ENCODE data around the gene P4HB.
"Not testable (repeated sequence)": the region's sequence is repeated elsewhere in the genome, so short reads cannot be mapped to it uniquely, and the experiment has no call there.

Gene P4HB

DNA sequence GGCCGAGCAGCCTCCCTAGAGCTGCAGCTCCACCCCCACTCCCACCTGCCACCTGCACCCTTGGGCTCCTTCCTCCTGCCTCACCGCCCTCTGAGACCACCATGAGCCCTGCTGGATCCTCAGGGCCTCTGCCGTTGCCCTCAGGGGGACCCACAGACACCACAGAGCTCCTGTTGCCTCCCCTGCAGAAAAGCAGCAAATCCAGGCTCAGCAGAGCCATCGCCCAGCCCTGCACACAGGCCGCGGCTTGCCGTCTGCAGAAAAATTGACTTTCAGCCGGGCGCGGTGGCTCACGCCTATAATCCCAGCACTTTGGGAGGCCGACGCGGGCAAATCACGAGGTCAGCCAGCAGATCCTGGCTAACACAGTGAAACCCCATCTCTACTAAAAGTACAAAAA lies 18.5 kb downstream of the P4HB start:
- no peak overlapping the region for H3K4me3 ChIP-seq (ENCODE audit: control insufficient read depth, low read depth, low read length)
- no peak for DNase-seq (ENCODE audit: low read depth)
- TF ChIP-seq, protein P1, sequence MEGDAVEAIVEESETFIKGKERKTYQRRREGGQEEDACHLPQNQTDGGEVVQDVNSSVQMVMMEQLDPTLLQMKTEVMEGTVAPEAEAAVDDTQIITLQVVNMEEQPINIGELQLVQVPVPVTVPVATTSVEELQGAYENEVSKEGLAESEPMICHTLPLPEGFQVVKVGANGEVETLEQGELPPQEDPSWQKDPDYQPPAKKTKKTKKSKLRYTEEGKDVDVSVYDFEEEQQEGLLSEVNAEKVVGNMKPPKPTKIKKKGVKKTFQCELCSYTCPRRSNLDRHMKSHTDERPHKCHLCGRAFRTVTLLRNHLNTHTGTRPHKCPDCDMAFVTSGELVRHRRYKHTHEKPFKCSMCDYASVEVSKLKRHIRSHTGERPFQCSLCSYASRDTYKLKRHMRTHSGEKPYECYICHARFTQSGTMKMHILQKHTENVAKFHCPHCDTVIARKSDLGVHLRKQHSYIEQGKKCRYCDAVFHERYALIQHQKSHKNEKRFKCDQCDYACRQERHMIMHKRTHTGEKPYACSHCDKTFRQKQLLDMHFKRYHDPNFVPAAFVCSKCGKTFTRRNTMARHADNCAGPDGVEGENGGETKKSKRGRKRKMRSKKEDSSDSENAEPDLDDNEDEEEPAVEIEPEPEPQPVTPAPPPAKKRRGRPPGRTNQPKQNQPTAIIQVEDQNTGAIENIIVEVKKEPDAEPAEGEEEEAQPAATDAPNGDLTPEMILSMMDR (IDR thresholded peaks at IDR 0.05; ENCODE audit: control insufficient read depth, insufficient read depth, low read depth, low read length, missing control alignments): no peak

DNA sequence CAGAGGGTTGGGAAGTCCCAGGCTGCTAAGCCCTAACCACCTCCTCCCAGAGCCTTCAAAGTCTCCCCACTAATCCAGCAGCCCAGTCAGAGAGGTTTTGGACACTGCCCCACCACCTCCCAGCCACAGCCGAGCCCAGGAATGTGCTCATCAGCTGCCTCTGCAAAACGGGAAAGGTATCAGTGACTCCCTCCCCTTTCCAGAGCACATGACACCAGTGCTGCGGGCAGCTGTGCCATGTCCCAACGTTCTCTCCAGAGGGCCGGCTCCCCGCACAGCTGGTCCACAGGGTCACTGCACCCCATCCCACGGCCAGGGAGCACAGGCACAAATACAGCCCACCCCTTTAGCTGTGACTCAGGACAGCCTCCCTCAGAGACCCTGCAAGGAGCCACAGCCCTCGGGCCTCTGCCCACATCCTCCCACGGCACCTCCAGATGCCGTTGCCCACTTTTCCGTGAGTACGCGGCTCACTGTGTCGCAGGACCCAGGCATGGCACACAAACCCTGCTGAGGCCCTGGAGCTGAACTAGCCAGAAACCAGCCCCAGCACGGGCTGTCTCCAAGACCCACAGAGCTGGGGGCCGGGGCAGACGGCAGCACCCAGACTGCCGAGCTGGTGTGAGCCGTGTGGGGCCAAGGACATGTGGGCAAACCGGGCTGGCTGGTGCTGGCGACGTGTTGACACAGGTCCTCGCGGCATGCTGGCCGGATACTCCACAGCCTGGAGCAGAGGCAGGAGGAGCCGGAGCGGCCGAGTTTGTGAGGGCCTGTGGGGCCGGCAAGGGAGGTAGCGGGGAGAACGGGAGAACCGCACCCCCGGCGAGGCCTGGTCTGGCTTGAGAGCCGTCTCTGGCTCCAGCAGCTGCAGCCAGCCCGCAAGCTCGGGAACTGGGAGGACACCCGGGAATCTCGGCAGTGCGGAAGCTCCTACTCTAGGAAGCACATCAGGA lies 19.2 kb downstream of the P4HB start:
- TF ChIP-seq, protein P1 (IDR thresholded peaks at IDR 0.05; ENCODE audit: control insufficient read depth, insufficient read depth, low read depth, low read length, missing control alignments): no peak
- no peak for DNase-seq (ENCODE audit: low read depth)
- H3K4me3 ChIP-seq (ENCODE audit: control insufficient read depth, low read depth, low read length): no peak overlapping the region

DNA sequence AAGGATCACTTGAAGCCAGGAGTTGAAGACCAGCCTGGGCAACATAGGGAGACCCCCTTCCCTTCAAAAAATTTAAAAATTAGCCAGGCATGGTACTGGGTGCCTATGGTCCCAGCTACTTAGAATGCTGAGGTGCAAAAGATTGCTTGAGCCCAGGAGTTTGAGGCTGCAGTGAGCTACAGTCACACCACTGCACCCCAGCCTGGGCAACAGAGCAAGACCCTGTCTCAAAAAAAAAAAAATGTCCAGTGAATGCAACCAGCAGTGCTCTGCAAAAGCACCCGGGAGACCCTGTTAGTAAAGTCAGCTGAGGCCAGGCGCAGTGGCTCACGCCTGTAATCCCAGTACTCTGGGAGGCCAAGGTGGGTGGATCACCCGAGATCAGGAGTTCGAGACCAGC lies 20.3 kb downstream of the P4HB start:
- H3K4me3 ChIP-seq (ENCODE audit: control insufficient read depth, low read depth, low read length); DNase-seq (ENCODE audit: low read depth): not testable (repeated sequence)

DNA sequence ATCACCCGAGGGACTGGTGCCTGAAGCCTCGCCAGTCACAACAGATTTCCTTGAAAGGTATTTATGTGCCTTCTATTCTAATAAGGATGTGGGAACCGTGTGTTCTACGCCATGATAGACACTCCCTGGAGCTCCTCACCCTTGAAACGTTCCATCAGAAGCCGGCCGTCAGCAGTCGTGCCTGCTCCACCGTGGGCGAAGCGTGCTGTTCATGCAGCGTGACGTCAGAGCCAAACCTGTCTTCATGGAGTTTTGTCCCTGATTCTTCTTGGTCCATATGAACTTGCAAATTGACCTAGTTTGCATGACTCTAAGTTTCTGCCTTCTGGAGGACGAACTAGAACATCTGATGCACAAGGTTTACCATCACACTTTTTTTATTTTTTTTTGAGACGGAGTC lies 21.0 kb downstream of the P4HB start:
- no peak overlapping the region for H3K4me3 ChIP-seq (ENCODE audit: control insufficient read depth, low read depth, low read length)
- no peak for DNase-seq (ENCODE audit: low read depth)
- TF ChIP-seq, protein P1 (IDR thresholded peaks at IDR 0.05; ENCODE audit: control insufficient read depth, insufficient read depth, low read depth, low read length, missing control alignments): no peak

DNA sequence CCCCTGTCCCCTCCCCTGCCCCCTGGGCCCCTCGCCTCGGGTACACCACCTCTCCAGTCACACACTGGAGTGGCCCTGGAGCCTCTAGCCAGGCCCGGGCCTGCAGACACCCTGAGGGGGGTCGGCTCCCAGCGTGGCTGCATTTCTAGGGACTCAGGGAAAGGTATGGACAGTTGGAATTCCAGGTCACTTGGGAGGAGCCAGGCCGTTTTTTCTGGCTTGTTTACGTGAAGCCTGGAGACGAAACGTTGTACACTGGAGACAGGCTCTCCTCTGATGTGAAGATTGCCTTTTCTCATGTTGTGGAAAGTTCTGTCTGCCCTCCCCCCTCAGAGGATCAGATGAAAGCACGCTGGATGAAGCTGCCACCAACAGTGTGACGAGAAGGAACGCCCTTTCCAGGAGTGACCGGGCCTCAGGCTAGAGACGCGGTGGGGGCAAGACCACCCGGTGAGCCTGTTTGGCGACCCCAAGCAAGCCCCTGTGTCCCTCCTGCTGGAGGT lies 21.5 kb downstream of the P4HB start:
- DNase-seq (ENCODE audit: low read depth): no peak
- no peak overlapping the region for H3K4me3 ChIP-seq (ENCODE audit: control insufficient read depth, low read depth, low read length)
- TF ChIP-seq, protein P1 (IDR thresholded peaks at IDR 0.05; ENCODE audit: control insufficient read depth, insufficient read depth, low read depth, low read length, missing control alignments): no peak

DNA sequence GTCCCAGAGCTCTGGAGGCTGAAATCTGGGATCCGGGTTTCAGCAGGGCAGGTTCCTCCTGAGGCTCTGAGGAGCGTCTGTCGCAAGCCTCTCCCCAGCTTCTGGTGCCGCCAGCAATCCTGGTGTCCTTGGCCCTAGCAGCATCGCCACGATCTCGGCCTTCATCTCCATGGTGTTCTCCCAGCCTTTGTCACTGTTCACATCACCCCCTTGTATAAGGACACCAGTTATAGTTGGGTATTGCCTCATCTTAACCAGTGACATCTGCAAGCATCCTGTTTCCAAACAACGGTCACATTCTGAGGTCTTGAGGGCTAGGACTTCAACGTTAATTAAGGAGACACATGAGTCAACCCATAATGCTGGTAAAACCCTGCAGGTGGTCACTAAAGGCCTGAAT lies 22.7 kb downstream of the P4HB start:
- TF ChIP-seq, protein P1 (IDR thresholded peaks at IDR 0.05; ENCODE audit: control insufficient read depth, insufficient read depth, low read depth, low read length, missing control alignments): no peak
- no peak overlapping the region for H3K4me3 ChIP-seq (ENCODE audit: control insufficient read depth, low read depth, low read length)
- DNase-seq (ENCODE audit: low read depth): no peak

DNA sequence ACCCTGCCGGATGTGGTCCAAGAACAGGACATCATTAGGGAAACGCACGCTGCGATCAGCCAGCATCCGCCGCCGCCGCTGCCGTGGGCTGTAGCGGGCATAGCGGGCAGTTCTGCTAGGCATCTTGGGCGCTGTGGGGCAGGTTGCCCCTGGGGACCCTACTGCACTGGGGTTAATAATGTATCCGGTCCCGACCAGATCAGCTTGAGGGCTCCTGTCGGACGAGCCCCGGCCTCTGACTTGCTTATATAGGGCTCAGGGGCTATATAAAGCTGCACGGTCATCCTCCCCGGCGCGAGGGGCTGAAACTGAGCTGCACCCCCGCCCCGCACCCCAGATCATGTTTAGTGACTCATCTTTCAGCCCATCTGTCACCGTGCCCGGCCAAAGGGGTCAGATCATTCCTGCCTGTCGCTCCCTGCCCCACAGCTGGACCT lies 25.5 kb downstream of the P4HB start, which contains the start of gene PPP1R27:
Gene PPP1R27 (minus strand): TSS at position 220 of the 437 bp plus-strand sequence. CDS start 97 bp downstream, at position 123.
- H3K4me3 ChIP-seq (ENCODE audit: control insufficient read depth, low read depth, low read length): peak within 1 kb of the TSS; percentile 59
- DNase-seq (ENCODE audit: low read depth): no peak
- TF ChIP-seq, protein P1 (IDR thresholded peaks at IDR 0.05; ENCODE audit: control insufficient read depth, insufficient read depth, low read depth, low read length, missing control alignments): no peak

Measured in AG09309 (cell line).